HepG2 (cell line): ENCODE measurements around the gene NHSL1. TPM values are rescaled to one million over a fixed set of nuclear protein-coding genes. Genes with fewer than 3 reads are reported as not detected.

Source experiments
- ATAC-seq: fragments of 200-7000 bp; cut with Tn5 transposase; 3 replicates; pipeline ENCODE4 v1.9.1; 2020; ENCODE audit warnings: mild to moderate bottlenecking, moderate library complexity
- BruUV-seq: library from RNA; stranded (reverse); fragments of 400-500 nt; replicated peaks from 2 replicates; lab custom pipeline; 2021; lab: Mats Ljungman, UMichigan
- CTCF ChIA-PET: fragments of 300-600 bp; formaldehyde crosslinking; extraction: SDS; loops from one replicate; lab custom pipeline; 2021; ENCODE audit warnings: low total read pairs, inconsistent platforms, low intra/inter-chr PET ratio; lab: Yijun Ruan, JAX
- POLR2A ChIA-PET: fragments of 350-600 bp; sonication (Branson Sonifier 250); formaldehyde crosslinking; loops from one replicate; lab custom pipeline; 2020; ENCODE audit warnings: antibody characterized with exemption, inconsistent platforms; lab: Yijun Ruan, JAX
- DNase-seq: peaks from one replicate; pipeline ENCODE4 v3.0.0-alpha.2; 2015; ENCODE audit warnings: low spot score
- FAIRE-seq: peaks from 3 replicates; lab custom pipeline; 2011; peaks lifted over from hg19 to GRCh38; lab: Jason Lieb, UNC
- H2AFZ ChIP-seq: one replicate; pipeline ENCODE4 v1.6.1; 2011; ENCODE audit warnings: low read length, inconsistent platforms
- H3K27ac ChIP-seq: fragments of 300-600 bp; 3 replicates; pipeline ENCODE4 v1.8.0; 2011; ENCODE audit warnings: mixed run types, mild to moderate bottlenecking, mixed read lengths, low read length, inconsistent platforms; ENCODE audit not compliant: insufficient read depth; ENCODE audit errors: extremely low read length
- H3K27me3 ChIP-seq, 2 experiments: fragments of 200-600 bp in 1 of 2; 2 replicates in 1 of 2; 3 replicates in 1 of 2; pipeline versions ENCODE4 v1.6.0 to v1.8.0; 2011; ENCODE audit warnings: low read length in 2 of 2, mild to moderate bottlenecking in 2 of 2, moderate library complexity in 2 of 2, inconsistent platforms in 1 of 2; ENCODE audit not compliant: insufficient read depth in 2 of 2, control insufficient read depth in 1 of 2
- H3K36me3 ChIP-seq, 2 experiments: fragments of 200-600 bp in 1 of 2; replicated peaks in 1 of 2; 2 replicates in 1 of 2; 3 replicates in 1 of 2; pipeline versions ENCODE4 v1.5.1 to v1.8.0; 2011; ENCODE audit warnings: low read length in 2 of 2, inconsistent platforms in 1 of 2; ENCODE audit not compliant: insufficient read depth in 2 of 2, control insufficient read depth in 1 of 2
- H3K4me1 ChIP-seq: 2 replicates; pipeline ENCODE4 v1.5.1; 2012; ENCODE audit warnings: low read length, inconsistent platforms; ENCODE audit not compliant: insufficient read depth
- H3K4me2 ChIP-seq: 2 replicates; pipeline ENCODE4 v1.6.0; 2011; ENCODE audit warnings: low read depth, low read length, inconsistent platforms
- H3K4me3 ChIP-seq, 3 experiments: fragments of 200-600 bp in 1 of 3; sonication (generic), shearing (Covaris generic) in 1 of 3; replicated peaks in 1 of 3; 2 replicates each; pipeline ENCODE4 v1.5.1; 2011 to 2016; ENCODE audit warnings: low read length in 3 of 3, inconsistent platforms in 2 of 3, low read depth in 2 of 3, mild to moderate bottlenecking in 2 of 3, control low read depth in 1 of 3, mixed read lengths in 1 of 3; ENCODE audit not compliant: insufficient read depth in 1 of 3
- H3K79me2 ChIP-seq: one replicate; pipeline ENCODE4 v1.6.1; 2011; ENCODE audit warnings: low read length, inconsistent platforms; ENCODE audit not compliant: insufficient read depth
- H3K9ac ChIP-seq: 2 replicates; pipeline ENCODE4 v1.6.0; 2011; ENCODE audit warnings: mild to moderate bottlenecking, low read depth, low read length, inconsistent platforms; ENCODE audit not compliant: insufficient read depth
- H3K9me3 ChIP-seq: 2 replicates; pipeline ENCODE4 v1.5.1; 2012; ENCODE audit warnings: mild to moderate bottlenecking, low read length
- H4K20me1 ChIP-seq: 2 replicates; pipeline ENCODE4 v1.6.0; 2011; ENCODE audit warnings: inconsistent platforms, mild to moderate bottlenecking, low read length, moderate library complexity; ENCODE audit not compliant: insufficient read depth
- GZF1 ChIP-seq: sonication (generic); formaldehyde crosslinking; IDR thresholded peaks from 2 replicates; pipeline ENCODE4 v1.5.1; 2020; ENCODE audit warnings: mild to moderate bottlenecking, missing genetic modification reagents
- NCOA2 ChIP-seq: sonication (generic); formaldehyde crosslinking; IDR thresholded peaks from 2 replicates; pipeline ENCODE4 v1.8.0; 2022; ENCODE audit warnings: inconsistent platforms
- SPEN ChIP-seq: sonication (generic); formaldehyde crosslinking; IDR thresholded peaks from 2 replicates; pipeline ENCODE4 v1.5.1; 2020; ENCODE audit warnings: low read depth, mild to moderate bottlenecking, missing genetic modification reagents
- ZNF468 ChIP-seq: sonication (generic); formaldehyde crosslinking; IDR thresholded peaks from 2 replicates; pipeline ENCODE4 v1.8.0; 2022; ENCODE audit warnings: mild to moderate bottlenecking, moderate library complexity, missing genetic modification reagents
- ZNF709 ChIP-seq: sonication (generic); formaldehyde crosslinking; IDR thresholded peaks from 2 replicates; pipeline ENCODE4 v1.5.0; 2020; ENCODE audit warnings: mild to moderate bottlenecking, missing genetic modification reagents
- ZNF737 ChIP-seq: sonication (generic); formaldehyde crosslinking; IDR thresholded peaks from 2 replicates; pipeline ENCODE4 v1.5.0; 2020; ENCODE audit warnings: missing genetic modification reagents, mild to moderate bottlenecking, borderline replicate concordance
- ZNF747 ChIP-seq: sonication (generic); formaldehyde crosslinking; IDR thresholded peaks from 2 replicates; pipeline ENCODE4 v1.8.1; 2023; ENCODE audit warnings: missing genetic modification reagents, mild to moderate bottlenecking, borderline replicate concordance
- WGBS: methylation state at CpG from one replicate; pipeline ENCODE4 v1.1.6; 2017; ENCODE audit warnings: low lambda C conversion rate; 5-methylcytosine and 5-hydroxymethylcytosine counted together
- in situ Hi-C: cut with HindIII; loops from 2 replicates; pipeline ENCODE4 v1.10.0; 2017; ENCODE audit warnings: low pct_unique_long_range_greater_than_20kb; ENCODE audit not compliant: extremely low pct_ligation_motif_present
- intact Hi-C: fragments of 100-400 bp; cut with micrococcal nuclease; formaldehyde crosslinking; loops from one replicate; pipeline ENCODE4 v1.10.0; 2022; ENCODE audit not compliant: unreplicated experiment
- polyA plus RNA-seq, 8 experiments: library from polyadenylated mRNA; depleted of rRNA in 3 of 8; stranded (reverse) in 7 of 8; unstranded in 1 of 8; fragments of >200 nt; fragmentation: Illumina TruSeq in 4 of 8; extraction: Trizol in 4 of 8; gene quantifications; 2 replicates each; pipeline versions ENCODE4 v1.2.1 to v1.2.3, GENCODE V29; 2011 to 2016; ENCODE audit warnings: low read depth in 4 of 8, missing spikeins in 1 of 8, mixed read lengths in 1 of 8; ENCODE audit not compliant: insufficient read depth in 1 of 8
- total RNA-seq, 5 experiments: library from RNA; depleted of rRNA; stranded (reverse); fragments of >200 nt; fragmentation: Illumina TruSeq; extraction: Trizol; gene quantifications; 2 replicates each; pipeline ENCODE4 v1.2.3, GENCODE V29; 2016; ENCODE audit warnings: low read depth in 1 of 5
- TF ChIP-seq, protein P1 (sequence below): sonication (generic); IDR thresholded peaks from 2 replicates; pipeline ENCODE4 v1.6.1; 2016; ENCODE audit warnings: low read depth, borderline replicate concordance
- TF ChIP-seq, protein P2 (sequence below): sonication (generic); formaldehyde crosslinking; conservative IDR thresholded peaks from 2 replicates; pipeline ENCODE4 v1.4.0; 2020; ENCODE audit warnings: missing genetic modification reagents
- TF ChIP-seq, protein P3 (sequence below): sonication (generic); formaldehyde crosslinking; IDR thresholded peaks from 2 replicates; pipeline ENCODE4 v1.9.0; 2022; ENCODE audit warnings: missing genetic modification reagents, mild to moderate bottlenecking, borderline replicate concordance

NHSL1 gene
- total and polyA plus RNA-seq, 2 of the 13 experiments (the other 11 are each of a cell fraction or from before 2014, with no cell fraction given): 24.9 to 53.6 TPM

DNA sequence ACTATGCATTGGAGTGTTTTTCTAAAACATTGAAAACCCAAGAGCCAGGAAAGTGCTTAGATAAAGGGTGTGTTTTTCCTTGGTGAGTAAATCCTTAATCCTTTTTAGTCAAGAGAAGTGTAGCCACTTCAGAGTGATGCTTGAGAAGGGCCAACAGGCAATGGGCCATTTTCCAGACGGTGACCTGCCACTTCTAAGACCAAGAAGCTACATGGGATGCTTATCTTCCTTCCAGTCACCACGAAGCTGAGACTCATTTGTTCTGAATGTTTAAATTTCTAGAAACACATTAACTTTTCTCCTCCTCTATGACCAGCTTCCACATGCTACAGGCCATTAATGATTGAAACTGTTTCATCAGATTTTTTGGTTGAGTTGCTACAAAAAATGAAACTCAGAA, 34.4 kb upstream of the NHSL1 start:
- H3K4me3 ChIP-seq: no peak overlapping the region
- H3K4me2 ChIP-seq: no peak overlapping the region
- H3K27ac ChIP-seq: no peak overlapping the region
- intact Hi-C loops: no loop called here
- FAIRE-seq (no peak), DNase-seq (no peak), ATAC-seq (no peak)
- peaks cover 64% of the 10 kb centered on the region for H3K4me1 ChIP-seq
- H3K9me3 ChIP-seq: no peaks in the 10 kb centered on the region
- POLR2A ChIA-PET: no interaction called here
- H3K79me2 ChIP-seq: peaks cover 82% of the 10 kb centered on the region
- in situ Hi-C loops: no loop called here
- 93% methylated on average over 2 of the region's 2 CpGs for WGBS
- TF ChIP-seq NCOA2 (CRISPR knock-in tag): no peak
- TF ChIP-seq, protein P1, sequence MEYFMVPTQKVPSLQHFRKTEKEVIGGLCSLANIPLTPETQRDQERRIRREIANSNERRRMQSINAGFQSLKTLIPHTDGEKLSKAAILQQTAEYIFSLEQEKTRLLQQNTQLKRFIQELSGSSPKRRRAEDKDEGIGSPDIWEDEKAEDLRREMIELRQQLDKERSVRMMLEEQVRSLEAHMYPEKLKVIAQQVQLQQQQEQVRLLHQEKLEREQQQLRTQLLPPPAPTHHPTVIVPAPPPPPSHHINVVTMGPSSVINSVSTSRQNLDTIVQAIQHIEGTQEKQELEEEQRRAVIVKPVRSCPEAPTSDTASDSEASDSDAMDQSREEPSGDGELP: no peak
- no peak for TF ChIP-seq GZF1 (CRISPR knock-in tag)
- TF ChIP-seq ZNF468 (CRISPR knock-in tag): no peak
- TF ChIP-seq SPEN: no peak
- TF ChIP-seq ZNF709 (CRISPR knock-in tag): no peak
- TF ChIP-seq, protein P2, sequence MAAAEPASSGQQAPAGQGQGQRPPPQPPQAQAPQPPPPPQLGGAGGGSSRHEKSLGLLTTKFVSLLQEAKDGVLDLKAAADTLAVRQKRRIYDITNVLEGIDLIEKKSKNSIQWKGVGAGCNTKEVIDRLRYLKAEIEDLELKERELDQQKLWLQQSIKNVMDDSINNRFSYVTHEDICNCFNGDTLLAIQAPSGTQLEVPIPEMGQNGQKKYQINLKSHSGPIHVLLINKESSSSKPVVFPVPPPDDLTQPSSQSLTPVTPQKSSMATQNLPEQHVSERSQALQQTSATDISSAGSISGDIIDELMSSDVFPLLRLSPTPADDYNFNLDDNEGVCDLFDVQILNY (CRISPR knock-in tag): no peak
- TF ChIP-seq ZNF737 (CRISPR knock-in tag): no peak
- TF ChIP-seq, protein P3, sequence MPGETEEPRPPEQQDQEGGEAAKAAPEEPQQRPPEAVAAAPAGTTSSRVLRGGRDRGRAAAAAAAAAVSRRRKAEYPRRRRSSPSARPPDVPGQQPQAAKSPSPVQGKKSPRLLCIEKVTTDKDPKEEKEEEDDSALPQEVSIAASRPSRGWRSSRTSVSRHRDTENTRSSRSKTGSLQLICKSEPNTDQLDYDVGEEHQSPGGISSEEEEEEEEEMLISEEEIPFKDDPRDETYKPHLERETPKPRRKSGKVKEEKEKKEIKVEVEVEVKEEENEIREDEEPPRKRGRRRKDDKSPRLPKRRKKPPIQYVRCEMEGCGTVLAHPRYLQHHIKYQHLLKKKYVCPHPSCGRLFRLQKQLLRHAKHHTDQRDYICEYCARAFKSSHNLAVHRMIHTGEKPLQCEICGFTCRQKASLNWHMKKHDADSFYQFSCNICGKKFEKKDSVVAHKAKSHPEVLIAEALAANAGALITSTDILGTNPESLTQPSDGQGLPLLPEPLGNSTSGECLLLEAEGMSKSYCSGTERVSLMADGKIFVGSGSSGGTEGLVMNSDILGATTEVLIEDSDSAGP (CRISPR knock-in tag): no peak
- TF ChIP-seq ZNF747 (CRISPR knock-in tag): no peak
- TF ChIP-seq, all 625 proteins: peak for 0
- no peak overlapping the region for H2AFZ ChIP-seq
- no TSS peak for BruUV-seq
- peaks cover 0 to 2% of the 10 kb centered on the region in 2 experiments; a peak in 4 of 5 replicates for H3K36me3 ChIP-seq
- no peak overlapping the region for H3K9ac ChIP-seq
- CTCF ChIA-PET: no interaction called here
- no peaks in the 10 kb centered on the region for H4K20me1 ChIP-seq
- H3K27me3 ChIP-seq: no peaks in the 10 kb centered on the region
